ENCODE measurements around the gene RPL39L.

- no peak for TF ChIP-seq TCF7 (IDR thresholded peaks at IDR 0.05; ENCODE audit: low read depth)
- TF ChIP-seq CTCF (CRISPR knock-in tag; IDR thresholded peaks at IDR 0.05): no peak
- TF ChIP-seq NFYC (CRISPR knock-in tag; IDR thresholded peaks at IDR 0.05): no peak
Observed at GRCh38 chr3:187139895-187140253, 578 bp upstream of the RPL39L start.

All from HepG2 (cell line).